Stimulated activated CD4-positive, alpha-beta T cell treated with anti-CD3 and anti-CD28 coated beads, Interleukin-4, amount 100 ng/mL, for 1 hour (primary cell): ENCODE data around the gene SPECC1.
A peak's percentile ranks its signal among the peaks of the same experiment; 100 is the strongest.
"Not testable (repeated sequence)": the region's sequence is repeated elsewhere in the genome, so short reads cannot be mapped to it uniquely, and the experiment has no call there.

Experiments
- DNase-seq: peaks from one replicate; pipeline ENCODE4 v3.0.0-alpha.2; 2020

SPECC1 gene

DNA sequence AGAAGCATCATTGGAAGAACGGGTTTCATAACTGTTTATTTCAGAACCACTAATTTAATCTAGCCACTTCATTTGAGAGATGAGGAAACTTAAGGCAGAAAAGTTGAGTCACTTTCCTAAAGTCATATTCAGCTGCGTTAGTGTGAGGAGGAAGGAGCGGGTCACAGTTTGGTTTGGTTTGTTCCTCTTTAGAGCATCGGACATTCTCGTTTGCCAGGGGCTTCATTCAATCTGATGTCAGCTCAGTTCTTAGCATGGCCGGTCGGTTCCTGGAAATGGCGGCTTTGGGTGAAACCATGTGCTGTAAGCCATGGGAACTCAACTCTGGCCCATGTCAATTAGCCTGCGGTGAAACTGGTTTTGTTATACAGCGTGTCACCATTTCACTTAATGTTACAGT, 271.7 kb downstream of the SPECC1 start:
- no peak for DNase-seq

- DNase-seq, result no peak
These were observed 272.7 kb downstream of the SPECC1 start for GRCh38 chr17:20281860-20282259.

GRCh38 chr17:20282526-20283308, 273.6 kb downstream of the SPECC1 start:
- no peak for DNase-seq

GRCh38 chr17:20284022-20284421, 274.9 kb downstream of the SPECC1 start:
- DNase-seq, result no peak

DNA sequence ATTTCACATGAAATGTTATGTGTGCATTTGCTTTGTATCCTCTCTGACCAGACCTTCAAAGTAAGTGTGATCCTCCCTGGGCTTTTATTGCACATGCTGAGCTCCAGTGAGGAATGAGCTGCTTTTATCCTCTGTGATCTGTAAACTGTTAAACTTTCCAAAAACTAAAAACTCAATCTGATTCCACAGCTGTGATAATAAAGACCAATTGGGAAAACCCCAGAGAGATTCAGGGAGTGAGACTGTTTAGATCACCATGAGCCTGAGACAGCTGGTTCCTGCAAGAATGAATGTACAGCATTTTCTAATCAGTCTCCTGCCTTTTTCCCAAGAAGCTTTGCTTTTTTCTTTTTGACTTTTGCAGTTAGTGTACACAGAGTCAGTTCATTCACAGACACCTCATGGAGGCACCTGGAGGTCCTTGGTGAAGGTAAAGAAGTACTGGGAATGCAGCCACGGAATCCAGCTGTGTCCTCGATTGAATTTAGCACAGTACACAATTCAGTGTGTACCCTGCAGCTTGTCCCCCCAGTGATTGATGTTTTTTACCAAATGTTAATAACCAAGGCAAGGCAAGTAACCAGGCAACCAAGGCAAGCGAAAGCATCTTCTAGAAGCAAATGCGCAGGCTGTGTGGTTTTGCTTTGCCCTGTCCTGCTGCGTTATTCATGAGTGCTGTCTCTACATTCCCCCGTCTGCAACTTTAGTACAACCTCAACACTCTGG, 275.6 kb downstream of the SPECC1 start:
- DNase-seq, result no peak

DNA sequence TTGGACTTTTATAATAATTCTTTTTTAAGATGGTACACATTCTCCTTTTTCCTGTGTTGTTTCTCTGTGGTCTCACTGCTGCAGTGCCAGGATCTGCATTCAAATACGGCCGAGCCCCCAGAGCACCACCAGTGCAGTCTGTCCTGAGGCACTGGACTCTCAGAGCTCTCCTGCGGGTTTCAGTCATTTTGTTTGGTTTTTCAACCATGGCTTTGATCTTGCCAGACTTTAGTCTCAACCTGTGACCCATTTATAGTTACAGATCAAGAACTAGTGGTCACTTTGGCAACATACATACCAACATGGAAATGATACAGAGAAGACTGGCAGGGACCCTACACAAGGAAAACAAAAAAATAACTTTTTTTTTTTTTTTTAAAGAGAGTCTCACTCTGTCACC, 280.8 kb downstream of the SPECC1 start:
- DNase-seq, result no peak

- no peak for DNase-seq
These were observed 282.7 kb downstream of the SPECC1 start for GRCh38 chr17:20291853-20292252.

DNA sequence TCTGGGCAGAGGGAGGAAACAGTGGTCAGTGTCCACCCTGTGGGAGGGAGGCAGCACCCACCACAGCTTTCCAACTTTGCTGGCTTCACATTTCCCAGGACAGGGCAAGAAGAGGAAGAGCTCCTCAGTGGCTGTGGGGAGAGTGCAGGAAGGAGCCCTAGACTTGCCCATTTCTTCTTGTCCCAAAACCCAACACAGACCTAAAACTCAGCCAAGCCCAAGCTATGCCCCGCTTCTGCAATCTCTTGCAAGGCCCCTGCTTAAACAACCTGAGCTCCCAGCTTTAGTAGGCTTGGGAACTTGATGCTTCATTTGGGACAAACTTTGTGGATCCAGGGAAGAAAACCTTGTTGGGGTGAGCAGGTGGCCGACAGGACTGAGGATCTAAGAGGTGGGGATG, 284.3 kb downstream of the SPECC1 start:
- no peak for DNase-seq

GRCh38 chr17:20294120-20294519, 285.0 kb downstream of the SPECC1 start:
- no peak for DNase-seq

- DNase-seq, result no peak
These were observed 289.9 kb downstream of the SPECC1 start for GRCh38 chr17:20299013-20299412.

DNA sequence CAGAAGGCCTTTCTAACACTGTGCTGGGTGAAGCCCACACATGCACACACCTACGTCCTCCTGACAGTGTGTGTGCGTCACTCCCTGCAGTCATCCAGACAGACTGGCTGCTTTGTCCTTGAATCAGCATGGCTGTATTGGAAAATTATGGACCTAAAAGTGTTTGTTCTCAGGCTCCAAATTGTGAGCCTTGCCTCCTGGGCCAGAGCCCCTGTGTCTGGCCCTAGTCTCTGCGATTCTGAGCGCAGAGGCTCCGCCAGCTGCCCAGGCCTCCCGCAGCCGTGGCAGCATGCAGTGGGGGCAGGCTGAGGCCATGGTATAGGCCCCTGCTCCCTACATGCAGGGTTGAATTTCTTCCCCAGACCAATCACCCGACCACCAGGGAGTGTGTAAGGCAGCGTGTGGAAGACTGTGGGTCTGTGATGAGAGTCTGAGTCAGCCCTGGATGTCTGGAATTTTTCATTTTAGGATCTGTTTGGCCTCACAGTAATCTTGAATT, 291.3 kb downstream of the SPECC1 start:
- DNase-seq, result no peak

GRCh38 chr17:20302246-20302917, 293.2 kb downstream of the SPECC1 start:
- no peak for DNase-seq

- DNase-seq, result no peak
These were observed 295.8 kb downstream of the SPECC1 start for GRCh38 chr17:20304961-20305360.

DNA sequence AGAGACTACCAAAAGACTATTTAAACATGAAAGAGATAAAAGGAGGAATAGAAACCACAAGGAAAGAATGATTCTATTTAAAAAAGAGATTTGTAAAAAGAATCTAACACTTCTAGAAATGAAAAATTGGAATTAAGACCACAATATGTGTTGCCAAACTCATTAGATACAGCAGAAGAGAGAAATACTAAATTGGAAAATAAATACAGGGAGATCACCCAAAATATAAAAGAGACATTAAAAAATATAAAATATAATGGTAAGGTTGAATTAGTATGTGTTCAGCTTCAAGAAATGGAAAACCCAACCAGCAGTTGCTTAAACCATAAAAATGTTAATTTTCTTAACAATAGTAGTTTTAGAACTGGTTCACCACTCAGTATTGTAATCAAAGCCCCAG, 297.8 kb downstream of the SPECC1 start:
- DNase-seq, result no peak

DNA sequence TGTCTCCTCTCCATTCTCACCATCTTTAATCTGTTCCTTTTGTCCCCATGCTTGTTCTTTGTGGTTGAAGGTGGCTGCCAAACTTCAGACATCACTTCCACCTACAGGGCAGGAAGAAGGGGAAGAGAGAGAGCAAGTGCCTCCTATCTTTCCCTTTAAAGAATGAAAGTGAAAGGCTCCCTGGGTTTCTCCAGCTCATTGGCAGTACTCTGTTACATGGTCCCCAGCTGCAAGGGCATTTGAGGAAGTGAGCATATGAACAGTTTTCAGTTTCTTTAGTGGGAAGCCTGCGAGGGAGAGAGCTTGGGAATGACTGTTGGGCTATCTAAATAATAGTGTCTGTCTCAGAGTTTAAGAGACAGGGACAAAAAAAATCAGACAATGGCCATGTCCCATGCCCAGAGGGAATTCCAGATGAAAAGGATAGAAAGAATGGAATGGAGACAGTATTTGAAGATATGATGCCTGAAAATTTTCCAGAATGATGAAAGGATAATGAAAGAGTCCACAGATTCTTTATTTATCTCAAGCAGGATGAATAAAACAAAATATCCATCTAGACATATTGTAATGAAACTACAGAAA, 298.3 kb downstream of the SPECC1 start:
- DNase-seq, result no peak

GRCh38 chr17:20310481-20310880, 301.3 kb downstream of the SPECC1 start:
- no peak for DNase-seq

GRCh38 chr17:20313306-20313705, 304.1 kb downstream of the SPECC1 start:
- DNase-seq, result no peak

GRCh38 chr17:20313891-20314290, 304.7 kb downstream of the SPECC1 start:
- DNase-seq, result no peak

GRCh38 chr17:20314834-20315233, 305.7 kb downstream of the SPECC1 start:
- no peak for DNase-seq

DNA sequence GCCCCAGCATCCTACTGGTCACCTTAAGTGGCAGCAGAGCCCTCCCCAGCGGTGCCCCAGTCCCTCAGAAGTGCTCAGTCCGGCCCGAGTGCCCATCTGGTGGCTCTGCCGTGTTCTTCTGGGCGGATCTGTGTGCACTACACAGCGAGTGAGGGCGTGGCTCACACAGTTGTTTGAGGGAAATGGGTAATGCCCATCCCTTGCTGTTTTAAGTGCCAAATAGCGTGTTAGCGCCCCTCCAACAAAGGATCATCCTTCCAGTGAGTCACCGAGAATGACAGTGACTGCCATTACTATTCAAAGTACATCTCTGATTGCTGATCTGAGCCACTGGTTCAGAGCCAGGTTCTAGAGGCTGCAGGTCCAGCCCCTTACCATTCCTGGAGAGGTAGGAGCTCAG, 306.2 kb downstream of the SPECC1 start:
- DNase-seq, result no peak

- no peak for DNase-seq
These were observed 306.7 kb downstream of the SPECC1 start for GRCh38 chr17:20315821-20316220.

GRCh38 chr17:20320535-20321229, 311.5 kb downstream of the SPECC1 start:
- peak; percentile 75 for DNase-seq

DNA sequence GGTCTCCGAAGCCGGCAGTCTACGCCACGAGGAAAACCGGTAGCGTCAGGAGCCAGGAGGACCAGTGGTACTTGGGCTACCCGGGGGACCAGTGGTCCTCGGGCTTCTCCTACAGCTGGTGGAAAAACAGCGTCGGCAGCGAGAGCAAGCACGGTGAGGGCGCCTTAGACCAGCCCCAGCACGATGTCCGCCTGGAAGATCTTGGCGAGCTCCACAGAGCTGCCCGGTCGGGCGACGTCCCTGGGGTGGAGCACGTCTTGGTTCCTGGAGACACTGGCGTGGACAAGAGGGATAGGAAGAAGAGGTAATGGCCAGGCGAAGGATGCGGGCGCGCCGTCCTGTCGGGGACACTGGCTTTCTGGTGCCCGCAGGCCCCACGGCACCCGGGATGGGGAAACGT, 312.2 kb downstream of the SPECC1 start:
- DNase-seq, result not testable (repeated sequence)
